KOPT-K1 (cell line): Measurements from ENCODE around the gene IL1RAPL1.

Source experiments
- H3K27ac ChIP-seq: fragments of 200-600 bp; sonication (generic); 2 replicates; pipeline ENCODE4 v1.5.1; 2016; ENCODE audit warnings: antibody characterized with exemption, mild to moderate bottlenecking, low read depth, low read length; ENCODE audit not compliant: poor library complexity, severe bottlenecking
- H3K36me3 ChIP-seq: fragments of 200-600 bp; sonication (generic); 2 replicates; pipeline ENCODE4 v1.5.1; 2017; ENCODE audit warnings: antibody characterized with exemption, mild to moderate bottlenecking, low read length, moderate library complexity; ENCODE audit not compliant: insufficient read depth
- H3K9me3 ChIP-seq: fragments of 200-600 bp; sonication (generic); 2 replicates; pipeline ENCODE4 v1.5.1; 2017; ENCODE audit warnings: antibody characterized with exemption, low read length, mild to moderate bottlenecking; ENCODE audit not compliant: insufficient read depth, poor library complexity, severe bottlenecking

Gene IL1RAPL1

GRCh38 chrX:28595346-28595745 lies 8.1 kb downstream of the IL1RAPL1 start:
- Histone ChIP-seq H3K36me3 (no peaks in the 10 kb centered on the region), H3K27ac (no peak overlapping the region), H3K9me3 (no peaks in the 10 kb centered on the region)

- Histone ChIP-seq H3K27ac (no peak overlapping the region), H3K9me3 (no peaks in the 10 kb centered on the region), H3K36me3 (no peaks in the 10 kb centered on the region)
Observed at GRCh38 chrX:28599957-28600356, 12.7 kb downstream of the IL1RAPL1 start.

- H3K9me3 ChIP-seq: no peaks in the 10 kb centered on the region
- H3K27ac ChIP-seq: no peak overlapping the region
- H3K36me3 ChIP-seq: no peaks in the 10 kb centered on the region
Observed at GRCh38 chrX:28609003-28609402, 21.8 kb downstream of the IL1RAPL1 start.

DNA sequence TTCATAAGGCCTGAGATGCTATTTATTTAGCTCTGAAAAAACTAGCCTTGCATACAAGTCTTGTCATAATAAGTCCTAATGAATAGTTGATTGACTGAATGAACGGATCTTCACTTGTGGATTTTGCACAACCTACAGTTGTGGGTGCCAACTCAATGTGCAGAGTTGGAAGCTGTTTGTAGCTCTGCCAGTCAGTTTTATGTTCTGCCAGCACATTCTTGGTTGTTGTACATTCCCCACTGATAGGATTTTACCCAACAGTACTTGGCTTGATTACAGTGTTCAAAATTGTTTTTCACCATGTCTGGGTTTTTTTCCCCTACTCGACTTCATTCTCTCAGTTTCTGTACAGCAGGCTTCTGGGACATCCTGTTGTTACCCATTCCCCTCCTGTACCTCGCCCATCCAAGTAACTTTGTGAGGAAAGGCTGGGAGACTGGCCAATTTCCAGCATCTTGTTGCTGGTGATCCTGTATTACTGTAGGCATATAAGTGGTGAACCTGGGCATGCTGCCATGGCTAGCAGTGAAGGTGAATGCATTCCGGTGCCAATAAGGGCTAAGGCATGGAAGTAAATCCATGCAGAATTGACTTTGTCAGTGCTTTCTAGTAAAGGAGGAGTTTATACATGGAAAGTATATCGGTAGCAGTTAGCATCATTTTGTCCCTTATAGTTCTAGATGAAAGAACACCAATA lies 22.8 kb downstream of the IL1RAPL1 start:
- Histone ChIP-seq H3K27ac (no peak overlapping the region), H3K9me3 (no peaks in the 10 kb centered on the region), H3K36me3 (no peaks in the 10 kb centered on the region)

- no peak overlapping the region for H3K27ac ChIP-seq
Observed at GRCh38 chrX:28610746-28611145, 23.5 kb downstream of the IL1RAPL1 start.

DNA sequence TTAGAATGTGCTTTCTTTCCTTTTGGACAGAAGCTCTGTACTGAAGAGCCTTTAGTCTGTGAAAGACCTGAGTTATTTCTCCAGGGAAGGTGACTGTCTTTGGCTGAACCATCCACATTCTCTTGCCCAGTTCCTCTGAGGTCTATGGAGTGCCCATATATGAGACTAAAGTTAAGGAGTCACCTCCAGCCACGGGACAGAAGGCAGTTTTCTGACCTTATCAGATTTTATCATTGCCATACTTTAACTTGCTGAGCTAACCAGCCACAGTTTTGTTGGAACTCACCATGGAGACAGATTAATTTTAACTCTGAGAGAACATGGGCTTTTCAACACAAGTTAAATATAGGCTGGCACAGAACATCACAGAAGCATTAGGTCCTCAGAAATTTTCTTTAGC lies 26.3 kb downstream of the IL1RAPL1 start:
- H3K36me3 ChIP-seq: no peaks in the 10 kb centered on the region
- no peaks in the 10 kb centered on the region for H3K9me3 ChIP-seq
- H3K27ac ChIP-seq: no peak overlapping the region

More at GRCh38 chrX:28610746-28611145, 23.5 kb downstream of the IL1RAPL1 start:
- Histone ChIP-seq H3K9me3 (no peaks in the 10 kb centered on the region), H3K36me3 (no peaks in the 10 kb centered on the region)

- H3K27ac ChIP-seq: no peak overlapping the region
- no peaks in the 10 kb centered on the region for H3K9me3 ChIP-seq
- no peaks in the 10 kb centered on the region for H3K36me3 ChIP-seq
Observed at GRCh38 chrX:28625223-28625622, 38.0 kb downstream of the IL1RAPL1 start.

GRCh38 chrX:28626515-28626914 lies 39.3 kb downstream of the IL1RAPL1 start:
- Histone ChIP-seq H3K9me3 (no peaks in the 10 kb centered on the region), H3K27ac (no peak overlapping the region), H3K36me3 (no peaks in the 10 kb centered on the region)

- Histone ChIP-seq H3K9me3 (no peaks in the 10 kb centered on the region), H3K27ac (no peak overlapping the region), H3K36me3 (no peaks in the 10 kb centered on the region)
Observed at GRCh38 chrX:28628120-28628519, 40.9 kb downstream of the IL1RAPL1 start.

DNA sequence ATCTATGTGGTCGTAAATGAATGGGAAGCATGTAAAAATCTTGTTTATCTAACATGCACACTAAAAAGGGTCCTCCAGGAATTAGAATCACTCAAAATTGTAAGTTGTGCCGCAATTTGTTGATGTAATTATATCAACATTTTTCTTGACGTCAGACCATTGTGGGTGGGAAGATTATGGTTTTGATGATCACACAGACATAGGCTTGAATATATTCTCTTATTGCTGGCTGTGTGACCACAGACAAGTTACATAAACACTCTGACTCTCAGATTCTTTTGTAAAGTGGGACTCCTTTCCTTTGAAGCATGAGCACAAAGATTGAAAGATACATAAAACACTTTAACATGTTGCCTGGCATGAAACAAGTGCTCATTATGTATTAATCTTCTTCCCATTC lies 51.5 kb downstream of the IL1RAPL1 start:
- Histone ChIP-seq H3K9me3 (no peaks in the 10 kb centered on the region), H3K27ac (no peak overlapping the region), H3K36me3 (no peaks in the 10 kb centered on the region)

- Histone ChIP-seq H3K27ac (no peak overlapping the region), H3K9me3 (no peaks in the 10 kb centered on the region), H3K36me3 (no peaks in the 10 kb centered on the region)
Observed at GRCh38 chrX:28639451-28639850, 52.2 kb downstream of the IL1RAPL1 start.

GRCh38 chrX:28649541-28649940 lies 62.3 kb downstream of the IL1RAPL1 start:
- H3K36me3 ChIP-seq: no peaks in the 10 kb centered on the region
- H3K27ac ChIP-seq: no peak overlapping the region
- H3K9me3 ChIP-seq: no peaks in the 10 kb centered on the region

GRCh38 chrX:28651186-28651585 lies 63.9 kb downstream of the IL1RAPL1 start:
- H3K27ac ChIP-seq: no peak overlapping the region
- no peaks in the 10 kb centered on the region for H3K36me3 ChIP-seq
- no peaks in the 10 kb centered on the region for H3K9me3 ChIP-seq

DNA sequence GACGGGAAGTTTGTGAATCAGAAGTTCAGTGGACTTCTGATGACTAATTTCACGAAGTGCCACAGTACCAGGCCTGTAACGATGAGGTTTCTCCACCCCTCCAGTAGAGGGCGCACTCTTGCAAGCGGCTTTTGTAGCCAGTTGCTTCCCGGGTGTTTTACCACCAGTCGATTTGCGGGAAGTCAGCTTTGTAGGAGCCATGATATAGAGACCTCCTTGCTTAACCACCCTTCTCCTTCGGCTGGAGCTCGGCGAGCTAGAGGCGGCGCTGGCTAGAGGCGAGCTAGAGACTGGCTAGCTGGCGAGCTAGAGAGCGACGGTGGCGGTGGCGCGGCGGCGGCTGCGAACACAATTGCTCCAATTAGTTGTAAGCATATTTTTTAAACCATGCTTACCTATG lies 72.0 kb downstream of the IL1RAPL1 start:
- Histone ChIP-seq H3K9me3 (no peaks in the 10 kb centered on the region), H3K36me3 (no peaks in the 10 kb centered on the region), H3K27ac (no peak overlapping the region)

DNA sequence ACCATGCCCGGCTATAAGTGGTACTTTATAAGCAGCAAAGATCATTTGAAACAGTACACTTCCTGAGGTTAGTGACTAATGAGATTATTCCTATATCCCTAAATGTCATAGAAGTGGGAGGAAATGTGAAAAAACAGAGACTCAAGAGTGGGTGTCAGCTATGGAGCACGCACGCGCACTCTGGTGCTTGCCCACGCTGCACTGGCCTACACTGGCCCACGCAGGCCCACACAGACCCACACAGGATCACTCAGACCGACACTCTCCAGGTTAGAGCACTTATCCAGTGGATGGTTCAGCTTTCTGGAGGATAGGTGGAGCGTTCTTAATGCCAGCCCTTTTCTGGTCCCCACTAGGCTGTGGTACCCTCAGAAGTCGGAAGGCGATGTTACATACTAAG lies 78.5 kb downstream of the IL1RAPL1 start:
- Histone ChIP-seq H3K27ac (no peak overlapping the region), H3K36me3 (no peaks in the 10 kb centered on the region), H3K9me3 (no peaks in the 10 kb centered on the region)

- H3K36me3 ChIP-seq: no peaks in the 10 kb centered on the region
- H3K27ac ChIP-seq: no peak overlapping the region
- no peaks in the 10 kb centered on the region for H3K9me3 ChIP-seq
Observed at GRCh38 chrX:28668303-28668702, 81.1 kb downstream of the IL1RAPL1 start.
